Keratinocyte (primary cell): ENCODE measurements around the gene UBAC2. TPM values are rescaled to one million over a fixed set of nuclear protein-coding genes. Genes with fewer than 3 reads are reported as not detected.

Experiments
- DNase-seq: peaks from one replicate; pipeline ENCODE4 v3.0.0-alpha.2; 2011; ENCODE audit warnings: low read depth, missing footprints, low spot score
- FAIRE-seq: peaks from 2 replicates; lab custom pipeline; 2011; peaks lifted over from hg19 to GRCh38; lab: Jason Lieb, UNC
- H2AFZ ChIP-seq: 2 replicates; pipeline ENCODE4 v1.6.0; 2012; ENCODE audit warnings: low read length, control low read depth, inconsistent platforms; ENCODE audit not compliant: control insufficient read depth
- H3K27ac ChIP-seq: 2 replicates; pipeline ENCODE4 v1.5.1; 2011; ENCODE audit warnings: low read length; ENCODE audit not compliant: control insufficient read depth, insufficient read depth
- H3K27me3 ChIP-seq: 3 replicates; pipeline ENCODE4 v1.6.0; 2011; ENCODE audit warnings: low read length; ENCODE audit not compliant: control insufficient read depth, insufficient read depth; ENCODE audit errors: extremely low read depth
- H3K36me3 ChIP-seq, 2 experiments: 2 replicates in 1 of 2; 3 replicates in 1 of 2; pipeline ENCODE4 v1.5.1; 2011; ENCODE audit warnings: low read length in 2 of 2, mild to moderate bottlenecking in 1 of 2; ENCODE audit not compliant: control insufficient read depth in 2 of 2, insufficient read depth in 2 of 2; ENCODE audit errors: extremely low read depth in 1 of 2
- H3K4me1 ChIP-seq: 3 replicates; pipeline ENCODE4 v1.5.1; 2011; ENCODE audit warnings: low read length; ENCODE audit not compliant: control insufficient read depth, insufficient read depth; ENCODE audit errors: extremely low read depth
- H3K4me2 ChIP-seq: 3 replicates; pipeline ENCODE4 v1.6.0; 2011; ENCODE audit warnings: low read depth, low read length; ENCODE audit not compliant: control insufficient read depth, insufficient read depth; ENCODE audit errors: extremely low read depth
- H3K4me3 ChIP-seq, 3 experiments: fragments of 200-600 bp in 1 of 3; sonication (generic) in 1 of 3; 2 replicates in 2 of 3; 3 replicates in 1 of 3; pipeline ENCODE4 v1.5.1; 2011 to 2016; ENCODE audit warnings: low read length in 3 of 3, mild to moderate bottlenecking in 3 of 3, control low read depth in 2 of 3, inconsistent platforms in 1 of 3, low read depth in 1 of 3, mixed read lengths in 1 of 3, mixed run types in 1 of 3, moderate library complexity in 1 of 3; ENCODE audit not compliant: control insufficient read depth in 2 of 3, insufficient read depth in 2 of 3; ENCODE audit errors: extremely low read depth in 1 of 3
- H3K79me2 ChIP-seq: 2 replicates; pipeline ENCODE4 v1.6.0; 2012; ENCODE audit warnings: low read length; ENCODE audit not compliant: control insufficient read depth, insufficient read depth
- H3K9ac ChIP-seq: 3 replicates; pipeline ENCODE4 v1.6.0; 2011; ENCODE audit warnings: low read length; ENCODE audit not compliant: control insufficient read depth, insufficient read depth; ENCODE audit errors: extremely low read depth
- H3K9me1 ChIP-seq: 3 replicates; pipeline ENCODE4 v1.6.0; 2011; ENCODE audit warnings: low read length; ENCODE audit not compliant: control insufficient read depth, insufficient read depth; ENCODE audit errors: extremely low read depth
- H3K9me3 ChIP-seq: 2 replicates; pipeline ENCODE4 v1.5.1; 2012; ENCODE audit warnings: low read depth, low read length; ENCODE audit not compliant: control insufficient read depth
- H4K20me1 ChIP-seq: 3 replicates; pipeline ENCODE4 v1.6.0; 2011; ENCODE audit warnings: low read length; ENCODE audit not compliant: control insufficient read depth, insufficient read depth; ENCODE audit errors: extremely low read depth
- CTCF ChIP-seq, 3 experiments: IDR thresholded peaks in 1 of 3; conservative IDR thresholded peaks in 1 of 3; optimal IDR thresholded peaks in 1 of 3; 2 replicates in 2 of 3; 3 replicates in 1 of 3; pipeline versions ENCODE3 to v1.5.1; 2011; ENCODE audit warnings: low read length in 3 of 3, mild to moderate bottlenecking in 3 of 3, moderate library complexity in 2 of 3, control low read depth in 1 of 3, inconsistent platforms in 1 of 3; ENCODE audit not compliant: insufficient read depth in 2 of 3; ENCODE audit errors: extremely low read depth in 1 of 3
- EZH2 ChIP-seq: IDR thresholded peaks from one replicate; pipeline ENCODE4 v1.6.1; 2012; ENCODE audit warnings: inconsistent platforms, mild to moderate bottlenecking, low read length, moderate library complexity
- dilution Hi-C: fragments of 300-500 bp; cut with MboI; formaldehyde crosslinking; loops from one replicate; pipeline ENCODE4 v1.7.0; 2020; ENCODE audit warnings: low sequenced_read_pairs; ENCODE audit not compliant: extremely low pct_ligation_motif_present
- polyA plus RNA-seq, 5 experiments: library from polyadenylated mRNA; depleted of rRNA in 3 of 5; stranded (reverse) in 3 of 5; stranded (forward) in 1 of 5; unstranded in 1 of 5; fragments of >200 nt; gene quantifications; 1 replicate in 1 of 5; 2 replicates in 3 of 5; 3 replicates in 1 of 5; pipeline versions ENCODE4 v1.2.1 to v1.2.3, GENCODE V29; 2011 to 2012; ENCODE audit warnings: missing spikeins in 2 of 5, low read depth in 1 of 5, low replicate concordance in 1 of 5

UBAC2 gene
- polyA plus RNA-seq, 1 donor (not counting 4 experiments of a cell fraction or from before 2014, with no cell fraction given) = 104 TPM

- TF ChIP-seq EZH2 (no peak), CTCF (optimal IDR thresholded peaks at IDR 0.05 in 1 of 3, IDR thresholded peaks at IDR 0.05 in 1 of 3, conservative IDR thresholded peaks at IDR 0.05 in 1 of 3; ENCODE audit: extremely low read depth in 1 of 3, insufficient read depth in 2 of 3, low read length in 3 of 3) (no peak)
- Histone ChIP-seq H3K27me3 (no peaks in the 10 kb centered on the region), H3K27ac (no peak overlapping the region), H3K79me2 (no peaks in the 10 kb centered on the region), H3K36me3 (no peaks in the 10 kb centered on the region), H3K9me1 (no peaks in the 10 kb centered on the region), H3K9me3 (no peaks in the 10 kb centered on the region), H3K4me2 (no peak overlapping the region), H3K9ac (no peak overlapping the region), H4K20me1 (no peaks in the 10 kb centered on the region), H2AFZ (no peak overlapping the region), H3K4me3 (no peak overlapping the region), H3K4me1 (peaks cover 2% of the 10 kb centered on the region)
- FAIRE-seq (no peak), DNase-seq (no peak)
- dilution Hi-C loops = no loop called here
Measured at GRCh38 chr13:99191336-99191899, 9.2 kb upstream of the UBAC2 start.

- Histone ChIP-seq H2AFZ (no peak overlapping the region), H3K4me3 (no peak overlapping the region), H3K27ac (no peak overlapping the region), H3K36me3 (no peaks in the 10 kb centered on the region), H3K9me3 (no peaks in the 10 kb centered on the region), H3K4me2 (no peak overlapping the region), H3K79me2 (no peaks in the 10 kb centered on the region), H3K27me3 (no peaks in the 10 kb centered on the region), H3K4me1 (peaks cover 7% of the 10 kb centered on the region), H3K9ac (no peak overlapping the region), H3K9me1 (no peaks in the 10 kb centered on the region), H4K20me1 (no peaks in the 10 kb centered on the region)
- dilution Hi-C loops = no loop called here
- no peak for TF ChIP-seq EZH2
- no peak for TF ChIP-seq CTCF (optimal IDR thresholded peaks at IDR 0.05 in 1 of 3, IDR thresholded peaks at IDR 0.05 in 1 of 3, conservative IDR thresholded peaks at IDR 0.05 in 1 of 3; ENCODE audit: extremely low read depth in 1 of 3, insufficient read depth in 2 of 3, low read length in 3 of 3)
- FAIRE-seq (no peak), DNase-seq (no peak)
Measured at GRCh38 chr13:99191900-99192399, 8.7 kb upstream of the UBAC2 start.
